ENCODE measurements around the gene IFT25.

DNA sequence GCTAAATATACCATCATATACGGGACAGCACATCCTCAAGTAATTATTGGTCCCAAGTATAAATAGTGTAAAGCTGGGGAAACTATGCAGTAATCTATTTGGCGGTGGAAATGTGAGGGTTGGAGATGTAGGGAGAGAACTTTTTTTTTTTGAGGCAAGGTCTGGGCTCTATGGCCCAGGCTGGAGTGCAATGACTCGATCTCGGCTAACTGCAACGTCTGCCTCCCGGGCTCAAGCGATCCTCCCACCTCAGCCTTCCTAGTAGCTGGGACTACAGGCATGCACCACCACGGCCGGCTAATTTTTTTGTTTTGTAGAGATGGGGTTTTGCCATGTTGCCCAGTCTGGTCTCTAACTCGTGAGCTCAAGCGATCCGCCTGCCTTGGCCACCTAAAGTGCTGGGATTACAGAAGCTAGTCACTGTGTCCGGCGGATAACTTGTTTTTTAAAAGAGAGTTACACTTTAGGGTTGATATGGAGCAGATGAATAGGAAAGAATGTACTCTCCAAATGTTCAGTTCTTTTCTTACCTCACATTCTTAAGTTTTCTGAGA lies 1.9 kb downstream of the IFT25 start:
- TF ChIP-seq, protein P1, sequence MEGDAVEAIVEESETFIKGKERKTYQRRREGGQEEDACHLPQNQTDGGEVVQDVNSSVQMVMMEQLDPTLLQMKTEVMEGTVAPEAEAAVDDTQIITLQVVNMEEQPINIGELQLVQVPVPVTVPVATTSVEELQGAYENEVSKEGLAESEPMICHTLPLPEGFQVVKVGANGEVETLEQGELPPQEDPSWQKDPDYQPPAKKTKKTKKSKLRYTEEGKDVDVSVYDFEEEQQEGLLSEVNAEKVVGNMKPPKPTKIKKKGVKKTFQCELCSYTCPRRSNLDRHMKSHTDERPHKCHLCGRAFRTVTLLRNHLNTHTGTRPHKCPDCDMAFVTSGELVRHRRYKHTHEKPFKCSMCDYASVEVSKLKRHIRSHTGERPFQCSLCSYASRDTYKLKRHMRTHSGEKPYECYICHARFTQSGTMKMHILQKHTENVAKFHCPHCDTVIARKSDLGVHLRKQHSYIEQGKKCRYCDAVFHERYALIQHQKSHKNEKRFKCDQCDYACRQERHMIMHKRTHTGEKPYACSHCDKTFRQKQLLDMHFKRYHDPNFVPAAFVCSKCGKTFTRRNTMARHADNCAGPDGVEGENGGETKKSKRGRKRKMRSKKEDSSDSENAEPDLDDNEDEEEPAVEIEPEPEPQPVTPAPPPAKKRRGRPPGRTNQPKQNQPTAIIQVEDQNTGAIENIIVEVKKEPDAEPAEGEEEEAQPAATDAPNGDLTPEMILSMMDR (conservative IDR thresholded peaks at IDR 0.05 in 1 of 2, IDR thresholded peaks at IDR 0.05 in 1 of 2; ENCODE audit: low read depth in 1 of 2, low read length in 2 of 2) = no peak
- no peak for TF ChIP-seq EZH2 (IDR thresholded peaks at IDR 0.05; ENCODE audit: low read length, missing control alignments)
